MCF 10A (cell line): ENCODE measurements around the gene ANO6. TPM values are rescaled to one million over a fixed set of nuclear protein-coding genes. Genes with fewer than 3 reads are reported as not detected.

Source experiments
- BruUV-seq: library from RNA; stranded (reverse); fragments of 400-500 nt; replicated peaks from 2 replicates; lab custom pipeline; 2021; lab: Mats Ljungman, UMichigan
- CTCF ChIA-PET: fragments of 300-600 bp; sonication (Branson Sonifier 250); formaldehyde crosslinking; extraction: SDS; loops from one replicate; lab custom pipeline; 2021; ENCODE audit warnings: antibody characterized with exemption, inconsistent platforms; lab: Yijun Ruan, JAX
- POLR2A ChIA-PET: fragments of 300-600, 350-650 bp; sonication (Branson Sonifier 250); formaldehyde crosslinking; extraction: SDS; loops from one replicate; lab custom pipeline; 2020; ENCODE audit warnings: antibody characterized with exemption, inconsistent platforms; lab: Yijun Ruan, JAX
- DNase-seq: peaks from one replicate; pipeline ENCODE4 v3.0.0-alpha.2; 2018; ENCODE audit not compliant: unreplicated experiment
- H3K27ac Mint-ChIP-seq: one replicate; pipeline ENCODE4 v1.8.0; 2022; ENCODE audit warnings: mild to moderate bottlenecking, low read depth, mixed read lengths; ENCODE audit not compliant: unreplicated experiment
- H3K27me3 Mint-ChIP-seq: one replicate; pipeline ENCODE4 v1.8.0; 2022; ENCODE audit warnings: mixed read lengths; ENCODE audit not compliant: insufficient read depth, unreplicated experiment
- H3K36me3 Mint-ChIP-seq: one replicate; pipeline ENCODE4 v1.8.0; 2022; ENCODE audit warnings: mild to moderate bottlenecking, moderate library complexity, mixed read lengths; ENCODE audit not compliant: insufficient read depth, unreplicated experiment
- H3K4me1 Mint-ChIP-seq: one replicate; pipeline ENCODE4 v1.8.0; 2022; ENCODE audit warnings: mixed read lengths; ENCODE audit not compliant: insufficient read depth, unreplicated experiment
- H3K4me3 Mint-ChIP-seq: one replicate; pipeline ENCODE4 v1.8.0; 2022; ENCODE audit warnings: mild to moderate bottlenecking, moderate library complexity, mixed read lengths; ENCODE audit not compliant: unreplicated experiment
- H3K9me3 Mint-ChIP-seq: one replicate; pipeline ENCODE4 v1.8.0; 2022; ENCODE audit warnings: mixed read lengths; ENCODE audit not compliant: unreplicated experiment
- intact Hi-C: fragments of 100-400 bp; cut with micrococcal nuclease; formaldehyde crosslinking; loops from 2 replicates; pipeline ENCODE4 v1.14.1; 2022
- total RNA-seq: library from RNA; stranded (reverse); gene quantifications from 2 replicates; pipeline ENCODE4 v1.2.3, GENCODE V29; 2022
- TF ChIP-seq, protein P1 (sequence below): fragments of 200-600 bp; IDR thresholded peaks from one replicate; pipeline ENCODE4 v1.8.0; 2022; ENCODE audit warnings: antibody characterized with exemption, mild to moderate bottlenecking; ENCODE audit not compliant: unreplicated experiment

ANO6 gene
- total RNA-seq, 1 experiment from 2014 or later: 25.4 TPM

DNA sequence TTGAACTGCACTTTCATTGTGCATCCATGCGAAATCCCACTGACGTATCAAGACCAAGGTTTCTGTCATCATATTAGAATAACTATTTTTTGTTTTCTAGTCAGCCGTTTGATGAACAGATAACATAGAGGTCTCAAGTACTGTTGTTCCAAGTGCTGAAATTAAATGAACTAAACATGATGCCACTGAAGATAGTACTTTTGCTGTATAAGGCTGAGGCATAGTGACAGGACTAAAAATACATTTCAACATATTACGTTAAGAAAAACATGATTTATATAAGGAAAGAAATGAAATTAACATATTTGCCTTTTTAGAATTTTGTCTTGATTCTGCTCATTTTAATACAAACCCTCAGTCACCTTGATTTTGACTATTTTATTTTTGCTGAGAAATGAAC is 82.2 kb downstream of the ANO6 start:
- DNase-seq: no peak
- POLR2A ChIA-PET: interaction anchor here (1.3 kb wide), 1 partner anchor 8 kb away, joined by 4 read pairs; no protein-coding TSS in a partner anchor
- TF ChIP-seq, protein P1, sequence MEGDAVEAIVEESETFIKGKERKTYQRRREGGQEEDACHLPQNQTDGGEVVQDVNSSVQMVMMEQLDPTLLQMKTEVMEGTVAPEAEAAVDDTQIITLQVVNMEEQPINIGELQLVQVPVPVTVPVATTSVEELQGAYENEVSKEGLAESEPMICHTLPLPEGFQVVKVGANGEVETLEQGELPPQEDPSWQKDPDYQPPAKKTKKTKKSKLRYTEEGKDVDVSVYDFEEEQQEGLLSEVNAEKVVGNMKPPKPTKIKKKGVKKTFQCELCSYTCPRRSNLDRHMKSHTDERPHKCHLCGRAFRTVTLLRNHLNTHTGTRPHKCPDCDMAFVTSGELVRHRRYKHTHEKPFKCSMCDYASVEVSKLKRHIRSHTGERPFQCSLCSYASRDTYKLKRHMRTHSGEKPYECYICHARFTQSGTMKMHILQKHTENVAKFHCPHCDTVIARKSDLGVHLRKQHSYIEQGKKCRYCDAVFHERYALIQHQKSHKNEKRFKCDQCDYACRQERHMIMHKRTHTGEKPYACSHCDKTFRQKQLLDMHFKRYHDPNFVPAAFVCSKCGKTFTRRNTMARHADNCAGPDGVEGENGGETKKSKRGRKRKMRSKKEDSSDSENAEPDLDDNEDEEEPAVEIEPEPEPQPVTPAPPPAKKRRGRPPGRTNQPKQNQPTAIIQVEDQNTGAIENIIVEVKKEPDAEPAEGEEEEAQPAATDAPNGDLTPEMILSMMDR: no peak
- CTCF ChIA-PET: interaction anchor here (0.6 to 0.9 kb wide), 2 partner anchors 26 to 29 kb away, joined by 3 to 5 read pairs; no protein-coding TSS in a partner anchor
- intact Hi-C loops: no loop called here
- H3K4me3 Mint-ChIP-seq: no peak overlapping the region
- BruUV-seq: no TSS peak
- H3K27ac Mint-ChIP-seq: no peak overlapping the region
- H3K9me3 Mint-ChIP-seq: no peaks in the 10 kb centered on the region
- H3K36me3 Mint-ChIP-seq: no peaks in the 10 kb centered on the region
- no peaks in the 10 kb centered on the region for H3K27me3 Mint-ChIP-seq
- peaks cover 6% of the 10 kb centered on the region for H3K4me1 Mint-ChIP-seq

DNA sequence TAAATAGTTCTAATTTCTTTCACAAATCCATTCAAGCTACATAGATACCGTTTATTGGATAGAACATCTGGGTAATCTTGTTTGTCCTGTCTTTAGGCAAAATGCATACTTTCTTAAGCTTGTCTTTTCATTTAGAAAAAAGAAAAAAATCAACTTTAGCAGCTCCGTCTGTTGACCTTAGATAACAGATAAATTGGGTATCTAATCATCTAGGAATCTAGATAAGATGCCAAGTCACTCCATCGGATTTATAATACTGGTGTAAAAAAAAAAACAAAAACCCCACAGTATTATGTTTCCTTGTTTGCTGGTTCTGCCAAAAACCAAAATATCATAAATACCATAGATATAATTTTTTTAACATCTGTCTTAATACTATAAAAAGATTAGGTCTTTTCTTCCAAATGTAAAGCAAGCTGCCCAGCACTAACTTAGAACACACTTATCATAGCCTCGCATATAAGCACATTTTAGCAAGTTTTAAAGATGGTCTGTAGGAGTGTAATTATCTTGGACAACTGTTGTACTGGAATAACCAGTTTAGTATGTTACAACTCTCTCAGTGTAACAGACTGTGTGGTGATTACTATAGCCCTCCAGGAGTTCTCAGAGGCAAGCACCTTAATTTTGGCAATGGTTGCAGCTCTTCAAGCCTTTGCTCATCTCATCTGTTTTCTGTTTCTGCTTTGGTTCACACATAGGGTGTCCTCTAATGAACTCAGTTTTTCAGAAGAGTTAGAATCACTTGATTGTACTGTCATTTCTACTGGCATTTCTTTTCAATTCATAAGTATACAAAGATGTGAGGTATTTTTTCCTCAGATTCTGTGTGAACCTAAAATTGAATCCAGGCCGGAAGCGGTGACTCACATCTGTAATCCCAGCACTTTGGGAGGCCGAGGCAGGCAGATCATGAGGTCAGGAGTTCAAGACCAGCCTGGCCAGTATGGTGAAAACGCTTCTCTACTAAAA is 83.1 kb downstream of the ANO6 start:
- Mint-ChIP-seq H3K4me1 (peaks cover 6% of the 10 kb centered on the region), H3K36me3 (peaks cover 4% of the 10 kb centered on the region), H3K27ac (no peak overlapping the region), H3K9me3 (no peaks in the 10 kb centered on the region), H3K27me3 (no peaks in the 10 kb centered on the region), H3K4me3 (no peak overlapping the region)
- ChIA-PET CTCF (interaction anchor here (0.6 to 1.2 kb wide), 5 partner anchors 25 to 262 kb away, joined by 3 to 5 read pairs (median 3); no protein-coding TSS in a partner anchor), POLR2A (interaction anchor here (0.7 to 1.3 kb wide), 3 partner anchors 9 to 82 kb away, joined by 3 to 4 read pairs (median 3); no protein-coding TSS in a partner anchor)
- BruUV-seq: no TSS peak
- TF ChIP-seq, protein P1: no peak
- DNase-seq: peak; percentile 30
- intact Hi-C loops: no loop called here

DNA sequence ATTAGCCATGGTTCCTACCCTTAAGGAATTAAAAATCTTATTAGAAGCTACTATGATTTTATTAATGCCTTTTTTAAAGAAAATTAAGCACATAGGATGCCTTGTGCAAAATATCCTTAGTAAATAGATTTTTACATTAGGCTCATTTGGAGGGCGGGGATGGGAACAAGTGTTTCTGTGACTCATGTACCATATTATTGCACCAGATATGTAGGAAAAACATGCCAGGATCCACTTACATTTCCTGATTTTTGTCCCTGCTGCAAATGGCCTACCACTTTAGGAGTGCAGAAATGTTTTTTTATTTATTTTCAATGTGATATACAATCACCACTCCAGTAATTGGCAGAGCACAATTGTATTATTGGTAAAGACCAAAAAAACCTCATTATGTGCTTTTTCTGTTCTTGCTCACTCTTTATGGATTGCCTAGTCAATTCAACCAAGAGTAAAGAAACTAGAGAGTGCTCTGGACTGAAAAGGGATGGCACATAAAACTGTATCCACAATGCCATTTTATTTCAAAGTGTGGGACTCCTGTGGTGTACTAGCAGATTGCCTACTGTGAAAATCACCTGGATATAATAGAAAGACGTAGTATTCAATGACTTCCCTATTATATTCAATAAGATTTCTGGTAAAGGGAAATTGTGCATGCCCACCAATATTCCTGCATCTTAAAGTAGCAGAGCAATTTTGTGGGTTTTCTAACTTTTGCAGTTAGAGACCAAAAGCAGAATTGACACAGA is 86.9 kb downstream of the ANO6 start:
- Mint-ChIP-seq H3K4me3 (no peak overlapping the region), H3K9me3 (no peaks in the 10 kb centered on the region), H3K27me3 (no peaks in the 10 kb centered on the region), H3K27ac (no peak overlapping the region), H3K4me1 (peaks cover 6% of the 10 kb centered on the region), H3K36me3 (peaks cover 6% of the 10 kb centered on the region)
- peak; percentile 61 for DNase-seq
- TSS peak; percentile 12 for BruUV-seq
- ChIA-PET CTCF (interaction anchor here (0.6 to 2.4 kb wide), 3 partner anchors 8 to 132 kb away, joined by 3 to 8 read pairs (median 4); no protein-coding TSS in a partner anchor), POLR2A (interaction anchor here (0.6 to 1.8 kb wide), 3 partner anchors 12 to 426 kb away, joined by 3 to 7 read pairs (median 3); no protein-coding TSS in a partner anchor)
- intact Hi-C loops: no loop called here
- TF ChIP-seq, protein P1: no peak
